ENCODE results near the gene EIPR1.
"Not testable (repeated sequence)": the region's sequence is repeated elsewhere in the genome, so short reads cannot be mapped to it uniquely, and the experiment has no call there.

EIPR1 gene

GRCh38 chr2:3403587-3404334 lies 26.1 kb upstream of the EIPR1 start:
- DNase-seq (ENCODE audit: low read depth): no peak

GRCh38 chr2:3399829-3400228 lies 22.2 kb upstream of the EIPR1 start:
- no peak for DNase-seq (ENCODE audit: low read depth)

- DNase-seq (ENCODE audit: low read depth): no peak
Measured at GRCh38 chr2:3399381-3399780, 21.8 kb upstream of the EIPR1 start.

- DNase-seq (ENCODE audit: low read depth): no peak
Measured at GRCh38 chr2:3398857-3399256, 21.2 kb upstream of the EIPR1 start.

- DNase-seq (ENCODE audit: low read depth): no peak
Measured at GRCh38 chr2:3396920-3397559, 19.4 kb upstream of the EIPR1 start.

GRCh38 chr2:3392216-3392615 lies 14.6 kb upstream of the EIPR1 start:
- no peak for DNase-seq (ENCODE audit: low read depth)

- DNase-seq (ENCODE audit: low read depth): no peak
Measured at GRCh38 chr2:3390041-3390440, 12.4 kb upstream of the EIPR1 start.

- DNase-seq (ENCODE audit: low read depth): no peak
Measured at GRCh38 chr2:3389193-3389592, 11.6 kb upstream of the EIPR1 start.

GRCh38 chr2:3388412-3388738 lies 10.8 kb upstream of the EIPR1 start:
- no peak for DNase-seq (ENCODE audit: low read depth)

- DNase-seq (ENCODE audit: low read depth): no peak
Measured at GRCh38 chr2:3387644-3388411, 10.2 kb upstream of the EIPR1 start.

- no peak for DNase-seq (ENCODE audit: low read depth)
Measured at GRCh38 chr2:3387011-3387410, 9.4 kb upstream of the EIPR1 start.

- DNase-seq (ENCODE audit: low read depth): no peak
Measured at GRCh38 chr2:3386448-3386958, 8.9 kb upstream of the EIPR1 start.

- DNase-seq (ENCODE audit: low read depth): peak; percentile 82
Measured at GRCh38 chr2:3379647-3380534, 2.3 kb upstream of the EIPR1 start, which contains the start of gene TRAPPC12. Gene TRAPPC12 (plus strand): TSS chr2:3379694. CDS start chr2:3387624, 7,930 bp downstream.

- DNase-seq (ENCODE audit: low read depth): no peak
Measured at GRCh38 chr2:3379339-3379646, 1.7 kb upstream of the EIPR1 start.

- DNase-seq (ENCODE audit: low read depth): peak; percentile 17
Measured at GRCh38 chr2:3377279-3377611, 373 bp downstream of the EIPR1 start.

GRCh38 chr2:3376821-3377220 lies 797 bp downstream of the EIPR1 start:
- no peak for DNase-seq (ENCODE audit: low read depth)

GRCh38 chr2:3369340-3370181 lies 8.1 kb downstream of the EIPR1 start:
- not testable (repeated sequence) for DNase-seq (ENCODE audit: low read depth)

GRCh38 chr2:3368261-3368722 lies 9.3 kb downstream of the EIPR1 start:
- no peak for DNase-seq (ENCODE audit: low read depth)

GRCh38 chr2:3365219-3365618 lies 12.4 kb downstream of the EIPR1 start:
- no peak for DNase-seq (ENCODE audit: low read depth)

- DNase-seq (ENCODE audit: low read depth): no peak
Measured at GRCh38 chr2:3361518-3362389, 15.9 kb downstream of the EIPR1 start.
